HG02870 (cell line): ENCODE data around the gene HLTF.
"Not testable (repeated sequence)": the region's sequence is repeated elsewhere in the genome, so short reads cannot be mapped to it uniquely, and the experiment has no call there.

Experiments
- ATAC-seq: cut with Tn5 transposase; IDR thresholded peaks from one replicate; pipeline ENCODE4 v1.9.1; 2021; ENCODE audit warnings: mild to moderate bottlenecking, moderate library complexity; ENCODE audit not compliant: unreplicated experiment

HLTF gene, protein sequence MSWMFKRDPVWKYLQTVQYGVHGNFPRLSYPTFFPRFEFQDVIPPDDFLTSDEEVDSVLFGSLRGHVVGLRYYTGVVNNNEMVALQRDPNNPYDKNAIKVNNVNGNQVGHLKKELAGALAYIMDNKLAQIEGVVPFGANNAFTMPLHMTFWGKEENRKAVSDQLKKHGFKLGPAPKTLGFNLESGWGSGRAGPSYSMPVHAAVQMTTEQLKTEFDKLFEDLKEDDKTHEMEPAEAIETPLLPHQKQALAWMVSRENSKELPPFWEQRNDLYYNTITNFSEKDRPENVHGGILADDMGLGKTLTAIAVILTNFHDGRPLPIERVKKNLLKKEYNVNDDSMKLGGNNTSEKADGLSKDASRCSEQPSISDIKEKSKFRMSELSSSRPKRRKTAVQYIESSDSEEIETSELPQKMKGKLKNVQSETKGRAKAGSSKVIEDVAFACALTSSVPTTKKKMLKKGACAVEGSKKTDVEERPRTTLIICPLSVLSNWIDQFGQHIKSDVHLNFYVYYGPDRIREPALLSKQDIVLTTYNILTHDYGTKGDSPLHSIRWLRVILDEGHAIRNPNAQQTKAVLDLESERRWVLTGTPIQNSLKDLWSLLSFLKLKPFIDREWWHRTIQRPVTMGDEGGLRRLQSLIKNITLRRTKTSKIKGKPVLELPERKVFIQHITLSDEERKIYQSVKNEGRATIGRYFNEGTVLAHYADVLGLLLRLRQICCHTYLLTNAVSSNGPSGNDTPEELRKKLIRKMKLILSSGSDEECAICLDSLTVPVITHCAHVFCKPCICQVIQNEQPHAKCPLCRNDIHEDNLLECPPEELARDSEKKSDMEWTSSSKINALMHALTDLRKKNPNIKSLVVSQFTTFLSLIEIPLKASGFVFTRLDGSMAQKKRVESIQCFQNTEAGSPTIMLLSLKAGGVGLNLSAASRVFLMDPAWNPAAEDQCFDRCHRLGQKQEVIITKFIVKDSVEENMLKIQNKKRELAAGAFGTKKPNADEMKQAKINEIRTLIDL

DNA sequence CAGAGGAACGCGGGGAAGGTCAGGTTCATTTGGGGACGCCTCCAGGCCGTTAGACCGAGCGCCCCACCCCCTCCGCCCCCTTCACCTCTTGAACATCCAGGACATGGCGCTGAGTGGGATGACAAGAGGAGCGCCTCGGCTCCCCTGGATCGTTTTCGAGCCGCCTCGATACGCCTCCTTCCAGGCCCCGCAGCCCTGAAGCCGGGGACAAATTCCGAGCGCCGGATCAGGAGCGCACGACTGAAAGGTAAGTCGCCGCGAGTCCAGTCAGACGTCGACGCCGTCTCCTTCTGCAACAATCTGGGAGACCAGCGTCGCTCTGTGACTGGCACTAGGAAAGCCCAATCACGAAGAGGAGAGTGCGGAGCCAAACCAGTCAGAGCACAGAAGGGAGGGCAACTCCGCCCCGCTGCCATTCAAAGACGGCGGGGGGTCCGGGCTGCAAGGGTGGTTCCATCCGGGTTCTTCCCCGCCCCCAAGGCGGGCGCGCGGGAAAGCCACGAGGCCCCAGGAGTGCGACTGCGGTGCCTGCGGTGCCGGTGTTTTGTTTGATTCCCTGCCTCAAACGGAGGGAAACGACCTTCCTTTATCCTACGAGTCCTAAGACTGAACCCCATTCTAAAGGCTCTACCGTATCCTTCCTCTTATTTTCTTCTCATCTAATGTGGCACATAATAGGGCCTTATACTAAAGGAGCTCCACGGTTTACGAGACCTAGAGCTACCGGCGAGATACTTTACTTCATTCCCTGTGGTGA is at the start of gene HLTF:
Gene HLTF, minus strand, starts transcription at position 302 of the 757 bp plus-strand sequence. Its CDS starts 197 bp downstream, at position 105.
- ATAC-seq: peak; percentile 98

DNA sequence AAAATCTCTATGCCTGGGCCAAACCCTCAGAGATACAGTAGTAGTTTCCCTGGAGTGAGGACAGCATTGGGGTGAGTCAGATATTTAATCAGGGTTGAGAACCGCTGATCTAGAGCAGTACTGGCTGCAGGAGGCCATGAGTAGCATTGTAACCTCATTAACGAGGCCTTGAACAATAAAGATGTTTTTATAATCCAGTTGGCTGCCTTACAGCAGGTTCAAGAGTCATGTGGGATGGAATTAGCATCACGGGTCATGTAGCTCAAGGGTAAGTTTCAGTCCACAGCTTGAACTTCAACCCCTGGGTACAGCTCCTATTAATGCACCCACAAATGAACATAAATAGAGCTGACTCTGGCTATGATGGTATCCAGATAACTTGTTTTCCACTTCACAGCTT is 48.2 kb upstream of the HLTF start:
- ATAC-seq: no peak

DNA sequence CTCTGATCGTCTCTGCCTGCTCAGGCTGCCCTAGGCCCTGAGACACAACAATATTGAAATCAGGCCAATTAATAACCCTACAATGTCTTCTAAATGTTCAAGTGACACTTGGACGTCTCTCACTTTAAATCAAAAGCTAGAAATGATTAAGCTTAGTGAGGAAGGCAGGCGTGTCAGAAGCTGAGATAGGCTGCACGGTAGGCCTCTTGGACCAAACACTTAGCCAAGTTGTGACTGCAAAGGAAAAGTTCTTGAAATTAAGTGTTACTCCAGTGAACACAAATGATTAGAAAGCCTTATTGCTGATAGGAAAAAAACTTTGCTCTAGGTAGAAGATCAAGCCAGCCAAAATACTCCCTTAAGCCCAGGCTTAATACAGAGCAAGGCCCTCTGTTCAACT is 45.3 kb upstream of the HLTF start:
- ATAC-seq: no peak

DNA sequence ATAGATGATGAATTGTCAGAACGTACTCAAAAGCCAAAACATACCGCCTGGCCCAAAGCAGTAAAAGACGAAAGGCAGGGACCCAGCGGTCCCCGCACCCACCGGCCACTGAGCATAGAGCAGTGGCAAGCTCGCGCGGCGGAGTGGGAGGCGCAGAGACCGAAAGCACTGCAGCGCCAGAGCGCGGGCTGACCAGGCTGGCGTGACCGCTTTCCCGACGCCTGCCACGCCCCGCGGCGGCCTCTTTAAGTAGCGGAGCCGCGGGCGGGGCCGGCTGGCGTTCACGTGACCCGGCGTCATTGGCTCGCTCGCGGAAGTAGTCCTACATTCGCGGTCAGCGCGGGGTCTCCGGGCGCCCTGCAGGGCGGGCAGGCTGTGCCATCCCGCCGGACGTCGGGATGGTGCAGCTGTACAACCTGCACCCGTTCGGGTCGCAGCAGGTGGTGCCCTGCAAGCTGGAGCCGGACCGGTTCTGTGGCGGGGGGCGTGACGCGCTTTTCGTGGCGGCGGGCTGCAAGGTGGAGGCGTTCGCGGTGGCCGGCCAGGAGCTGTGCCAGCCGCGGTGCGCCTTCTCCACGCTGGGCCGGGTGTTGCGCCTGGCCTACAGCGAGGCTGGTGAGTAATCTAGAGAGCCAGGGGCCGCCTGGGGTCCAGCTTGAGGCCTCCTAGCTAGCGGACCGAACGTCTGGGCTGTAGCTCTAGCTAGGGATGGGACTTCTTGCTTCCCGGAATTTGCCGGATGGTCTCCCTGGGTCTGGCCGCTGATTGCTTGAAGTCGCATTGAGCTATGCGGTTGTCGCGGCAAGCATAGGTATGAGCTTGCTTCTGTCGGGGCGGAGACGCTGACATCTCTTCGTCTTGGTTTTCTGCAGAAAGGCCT is 43.2 kb upstream of the HLTF start, which contains the start of gene HPS3:
Gene HPS3, plus strand, starts transcription at position 313 of the 880 bp plus-strand sequence. Its CDS starts 86 bp downstream, at position 399.
- ATAC-seq: peak; percentile 92

DNA sequence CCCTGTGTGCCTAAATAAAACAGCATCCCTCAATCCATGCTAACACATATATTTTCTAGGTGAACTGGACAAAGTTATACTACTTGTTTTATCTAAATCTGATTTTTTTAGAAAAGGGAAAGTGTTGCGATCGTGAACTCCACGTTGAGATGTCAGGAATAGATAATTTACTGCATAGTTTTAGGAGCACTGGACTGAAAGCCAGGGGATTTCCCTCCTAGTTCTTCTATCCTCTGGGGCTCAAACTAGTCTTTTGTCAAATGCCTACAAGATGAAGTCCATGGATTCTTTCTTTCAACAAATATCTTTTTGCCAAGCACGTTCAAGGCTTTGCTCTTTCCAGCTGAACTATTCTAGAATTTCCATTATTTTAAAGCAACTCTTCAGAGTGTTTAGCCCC is 42.5 kb upstream of the HLTF start:
- no peak for ATAC-seq

DNA sequence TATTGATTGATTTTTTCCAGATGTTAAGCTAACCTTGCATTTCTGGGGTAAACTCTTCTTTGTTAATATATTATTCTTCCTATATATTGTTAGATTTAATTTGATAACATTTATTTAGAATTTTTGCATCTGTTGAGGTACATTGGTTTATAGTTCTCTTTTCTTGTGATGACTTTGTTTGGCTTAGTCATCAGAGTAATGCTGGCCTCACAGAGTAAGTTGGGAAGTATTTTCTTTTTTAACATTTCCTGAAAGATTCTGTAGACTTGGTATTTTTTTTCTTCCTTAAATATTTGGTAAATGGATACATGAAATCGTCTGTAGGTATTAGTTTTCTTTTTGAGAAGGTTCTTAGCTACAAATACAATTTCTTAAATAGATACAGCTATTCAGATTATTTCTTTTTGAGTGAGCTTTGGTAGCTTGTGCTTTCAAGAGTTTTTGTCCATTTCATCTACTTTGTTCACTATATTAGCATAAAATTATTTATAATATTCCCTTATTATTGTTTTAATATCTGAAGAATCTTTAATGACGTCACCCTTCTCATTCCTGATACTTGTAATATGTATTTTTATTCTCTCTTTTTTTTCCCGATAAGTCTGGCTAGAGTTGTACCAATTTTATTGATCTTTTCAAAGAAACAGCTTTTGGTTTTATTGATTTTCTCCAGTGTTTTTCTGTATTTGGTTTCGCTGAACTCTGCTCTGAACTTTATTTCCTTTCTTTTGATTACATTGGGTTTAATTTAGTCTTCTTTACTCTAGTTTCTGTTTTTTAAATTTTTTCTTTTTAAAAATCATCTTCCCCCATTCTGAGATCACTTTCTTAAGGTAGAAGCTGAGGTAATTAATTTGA is 36.6 kb upstream of the HLTF start:
- ATAC-seq: no peak

DNA sequence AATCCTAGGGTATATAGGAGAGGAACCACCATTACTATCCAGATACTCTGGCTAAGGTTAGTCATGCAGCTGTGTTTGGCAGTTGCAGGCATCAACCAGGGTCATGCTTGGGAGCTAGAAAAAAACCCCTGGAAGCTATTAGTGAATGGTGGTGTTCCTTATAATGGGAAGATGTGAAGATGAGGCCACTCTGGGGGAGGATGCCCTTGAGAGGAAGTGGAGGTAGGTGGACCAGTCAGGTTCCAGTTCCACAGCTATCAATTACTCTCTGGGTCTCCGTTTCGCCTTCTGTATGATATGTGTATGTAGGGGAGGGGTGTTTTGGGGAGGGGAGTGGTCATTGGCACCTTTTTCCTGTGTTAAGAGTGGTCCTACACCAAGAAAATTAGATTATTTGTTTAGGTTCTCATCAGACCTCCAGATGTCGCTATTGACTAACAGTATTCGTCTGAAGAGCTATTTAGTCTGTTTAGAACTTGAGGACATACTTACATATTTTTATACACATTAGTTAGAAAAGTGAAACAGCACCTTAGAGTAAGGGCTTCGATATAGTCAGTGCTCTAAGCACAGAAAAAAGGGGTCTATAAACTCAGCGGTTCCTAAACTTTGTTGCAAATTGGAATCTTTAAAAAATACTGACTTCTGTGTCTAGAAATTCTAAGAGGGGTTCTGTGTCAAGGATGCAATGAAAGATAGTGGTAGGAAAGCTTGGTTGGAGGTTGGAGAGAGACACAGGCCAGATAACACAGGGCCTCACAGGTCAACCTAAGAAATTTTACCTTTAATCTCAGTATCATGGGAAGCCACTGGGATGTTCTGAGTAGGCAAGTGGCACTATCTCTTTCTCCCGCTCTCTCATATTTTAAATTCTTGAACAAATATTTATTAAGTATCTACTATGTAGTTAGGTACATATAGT is 34.0 kb upstream of the HLTF start:
- peak; percentile 73 for ATAC-seq

DNA sequence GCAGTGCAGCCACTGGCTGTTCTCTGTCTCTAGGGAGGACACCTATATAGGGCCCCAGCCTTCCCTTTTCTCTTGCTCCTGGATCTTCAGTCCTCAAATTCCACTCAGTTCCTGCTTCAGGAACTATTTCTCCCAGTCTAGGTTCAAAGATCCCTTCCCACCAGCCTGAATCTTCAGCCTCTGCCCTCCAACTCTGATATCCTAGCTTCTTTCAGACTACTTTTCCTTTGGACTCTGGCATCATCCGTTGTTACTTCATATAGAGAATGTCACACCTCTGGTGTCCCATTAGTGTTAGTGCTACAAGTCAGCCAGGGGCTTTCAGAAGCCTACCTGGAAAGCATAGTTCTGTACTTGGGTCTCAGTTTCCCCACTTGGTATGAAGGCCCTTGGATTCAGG is 33.1 kb upstream of the HLTF start:
- no peak for ATAC-seq

DNA sequence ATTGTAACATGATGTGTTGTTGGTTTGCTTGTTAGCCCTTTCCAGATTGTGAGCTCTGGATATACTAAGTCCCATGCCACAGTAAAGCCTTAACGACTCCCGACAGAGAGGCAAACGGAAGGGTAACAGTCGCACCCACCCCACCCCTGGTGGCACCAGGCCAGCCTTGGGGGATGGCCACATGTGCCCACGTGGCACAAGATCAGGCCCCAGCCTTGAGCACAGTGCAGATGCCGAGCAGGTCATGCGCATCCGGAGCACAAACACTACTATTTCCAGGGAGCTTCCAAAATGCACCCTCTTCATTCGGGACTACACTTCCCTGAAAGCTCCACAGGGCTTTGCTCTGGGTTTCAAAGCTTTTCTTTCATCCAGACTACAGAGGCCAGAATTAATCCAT is 32.4 kb upstream of the HLTF start:
- ATAC-seq: no peak

DNA sequence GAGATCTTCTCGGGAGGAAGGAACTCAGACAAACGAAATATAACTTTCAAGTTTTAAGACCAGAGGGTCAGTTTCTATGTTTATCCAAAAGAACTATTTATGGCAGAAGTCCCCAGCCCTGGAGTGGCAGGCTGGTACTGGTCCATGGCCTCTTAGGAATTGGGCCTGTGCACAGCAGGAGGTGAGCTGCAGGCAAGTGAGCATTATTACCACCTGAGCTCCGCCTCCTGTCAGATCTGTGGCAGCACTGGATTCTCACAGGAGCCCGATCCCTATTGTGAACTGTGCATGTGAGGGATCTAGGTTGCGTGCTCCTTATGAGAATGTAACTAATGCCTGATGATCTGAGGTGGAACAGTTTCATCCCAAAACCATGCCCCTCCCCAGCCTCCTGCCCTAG is 28.8 kb upstream of the HLTF start:
- ATAC-seq: no peak

DNA sequence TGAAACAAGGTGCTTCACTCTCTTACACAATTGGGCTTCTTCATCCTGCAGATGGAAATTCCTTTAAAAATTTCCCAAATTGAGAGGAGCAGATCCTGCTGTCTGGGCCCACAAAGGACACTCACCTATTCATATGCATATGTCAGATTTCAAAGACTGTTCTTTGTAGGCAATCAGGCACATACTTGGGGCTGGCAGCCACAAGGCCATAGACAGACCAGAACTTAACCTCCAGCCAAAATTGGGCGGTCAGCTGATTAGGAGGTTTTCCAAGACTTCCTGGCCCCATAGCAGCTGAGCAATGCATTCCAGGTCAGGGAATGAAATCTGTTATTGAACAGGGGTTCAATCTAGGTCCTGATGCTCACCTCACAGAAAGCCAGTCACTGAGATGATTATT is 28.1 kb upstream of the HLTF start:
- ATAC-seq: no peak

DNA sequence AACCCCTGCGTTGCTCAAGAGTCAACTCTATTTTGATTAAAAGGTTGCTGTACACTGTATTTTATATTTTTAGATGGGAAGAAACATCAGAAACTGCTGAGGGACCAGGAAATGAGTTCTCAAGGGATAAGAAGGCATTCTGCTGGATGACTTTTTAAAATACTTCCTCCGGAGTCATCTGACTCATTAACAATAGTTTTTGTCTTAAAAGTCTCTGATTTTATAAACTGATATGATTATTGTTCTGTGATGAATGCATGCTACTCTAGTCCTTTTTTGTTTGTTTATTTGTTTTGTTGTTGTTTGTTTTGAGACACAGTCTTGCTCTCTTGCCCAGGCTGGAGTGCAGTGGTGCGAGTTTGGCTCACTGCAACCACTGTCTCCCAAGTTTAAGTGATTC is 18.2 kb upstream of the HLTF start:
- no peak for ATAC-seq

DNA sequence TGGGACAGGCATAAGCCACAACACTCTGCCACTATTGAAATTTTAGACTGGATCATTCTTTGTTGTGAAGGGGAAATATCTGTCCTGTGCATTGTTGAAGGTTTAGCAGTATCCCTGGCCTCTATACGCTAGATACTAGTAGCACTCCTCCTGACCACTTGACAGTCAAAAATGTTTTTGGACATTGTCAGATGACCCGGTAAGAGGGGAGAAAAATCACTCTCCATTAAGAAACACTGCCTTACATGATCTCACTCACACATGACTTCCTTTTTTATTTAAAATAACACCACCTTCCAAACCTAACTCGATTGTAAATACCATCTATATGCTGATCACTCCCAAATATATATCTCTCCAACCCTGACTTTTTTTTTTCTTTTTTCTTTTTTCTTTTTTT is 15.3 kb upstream of the HLTF start:
- ATAC-seq: no peak

DNA sequence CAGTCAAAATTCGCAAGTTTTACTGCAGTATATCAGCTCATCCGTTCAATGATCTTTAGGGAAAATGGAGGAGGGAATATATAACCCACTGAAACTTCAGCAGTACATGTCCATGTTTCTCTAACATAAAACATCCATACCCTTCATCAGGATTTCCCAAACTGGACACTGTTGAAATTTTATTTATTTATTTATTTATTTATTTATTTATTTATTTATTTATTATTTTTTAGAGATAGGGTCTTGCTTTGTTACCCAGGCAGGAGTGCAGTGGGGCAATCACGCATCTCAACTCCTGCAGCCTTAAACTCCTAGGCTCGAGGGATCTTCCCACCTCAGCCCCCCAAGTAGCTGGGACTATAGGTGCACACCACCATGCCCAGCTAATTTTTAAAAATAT is 14.8 kb upstream of the HLTF start:
- ATAC-seq: no peak

DNA sequence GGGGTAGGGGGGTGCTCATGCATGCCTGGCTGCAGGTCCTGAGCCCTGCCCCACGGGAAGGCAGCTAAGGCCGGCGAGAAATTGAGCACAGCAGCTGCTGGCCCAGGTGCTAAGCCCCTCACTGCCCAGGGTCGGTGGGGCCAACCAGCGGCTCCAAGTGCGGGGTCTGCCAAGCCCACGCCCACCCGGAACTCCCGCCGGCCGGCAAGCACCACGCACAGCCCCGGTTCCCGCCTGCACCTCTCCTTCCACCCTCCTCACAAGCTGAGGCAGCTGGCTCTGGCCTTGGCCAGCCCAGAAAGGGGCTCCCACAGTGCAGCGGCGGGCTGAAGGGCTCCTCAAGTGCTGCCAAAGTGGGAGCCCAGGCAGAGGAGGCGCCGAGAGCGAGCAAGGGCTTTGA is 11.7 kb upstream of the HLTF start:
- ATAC-seq: not testable (repeated sequence)

DNA sequence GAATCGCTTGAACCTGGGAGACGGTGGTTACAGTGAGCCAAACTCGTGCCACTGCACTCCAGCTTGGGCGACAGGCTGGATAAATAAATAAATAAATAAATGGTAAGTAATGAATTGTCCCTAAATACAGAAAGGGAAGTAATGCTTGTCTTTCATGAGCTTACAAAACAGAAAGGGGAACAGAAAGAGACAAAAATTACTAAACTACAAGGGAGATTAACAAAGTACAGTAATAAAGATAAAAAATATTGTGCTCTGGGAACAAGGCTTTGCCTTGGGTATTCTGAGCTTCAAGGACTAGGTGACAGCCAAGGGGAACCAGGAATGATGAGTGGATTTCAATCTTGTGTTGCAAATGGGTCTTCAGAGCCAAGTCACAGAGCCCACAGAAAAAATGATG is 9.2 kb upstream of the HLTF start:
- peak; percentile 88 for ATAC-seq

DNA sequence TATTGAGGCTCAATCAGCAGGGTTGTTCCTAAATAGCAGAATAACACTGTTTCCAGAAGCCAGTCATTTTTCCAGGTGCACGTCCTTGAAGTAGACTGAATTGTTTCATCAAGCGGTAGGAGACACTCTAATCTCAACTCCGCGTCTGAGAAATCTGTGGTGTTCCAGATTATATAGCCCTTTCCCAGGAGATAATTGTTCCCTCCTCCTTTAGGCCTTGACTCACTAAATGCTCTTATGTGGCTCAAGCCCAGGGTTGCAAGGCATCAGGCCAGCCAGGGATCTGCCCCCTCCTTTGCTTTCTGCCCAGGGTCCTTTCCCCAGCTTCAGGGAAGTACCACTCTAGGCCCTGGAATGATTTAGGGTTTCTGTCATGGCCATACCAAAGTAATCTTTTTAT is 5.7 kb upstream of the HLTF start:
- ATAC-seq: no peak

DNA sequence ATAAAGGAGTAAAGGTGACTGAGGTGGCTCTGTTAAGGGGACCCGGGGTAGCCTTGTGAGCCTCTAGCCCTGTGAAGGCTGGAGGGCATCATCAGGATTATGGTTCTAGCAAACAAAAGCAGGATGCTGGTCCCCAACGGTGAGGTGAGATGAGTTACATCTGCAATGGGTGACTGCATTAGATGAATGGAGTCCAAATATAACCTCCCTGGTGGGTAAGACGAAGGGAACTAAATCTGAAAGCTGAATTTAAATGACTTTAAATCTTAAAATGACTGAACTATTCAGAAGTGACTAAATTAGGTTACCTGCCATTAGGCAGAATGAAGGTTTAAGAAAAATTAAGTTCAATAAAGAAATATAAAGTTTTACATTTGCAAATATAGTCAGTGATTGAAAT is 4.6 kb upstream of the HLTF start:
- ATAC-seq: peak; percentile 30
